Measurements from ENCODE around the gene C5orf24. TPM values are rescaled to one million over a fixed set of nuclear protein-coding genes. Genes with fewer than 3 reads are reported as not detected.

The C5orf24 gene
- total and polyA plus RNA-seq, 10 of the 15 experiments (the other 5 are each of a cell fraction or from before 2014, with no cell fraction given), result 5.4 to 26.8 (median 15.6) TPM

- H4K20me1 ChIP-seq (ENCODE audit: control insufficient read depth, insufficient read depth), result no peaks in the 10 kb centered on the region
- peaks cover 16 to 19% of the 10 kb centered on the region in 2 experiments; a peak in 3 of 4 replicates for H3K36me3 ChIP-seq (ENCODE audit: control insufficient read depth in 2 of 2, insufficient read depth in 2 of 2, low read length in 1 of 2)
- BruUV-seq (replicated peaks), result no TSS peak
- no peak overlapping the region for H3K4me3 ChIP-seq
- 94% methylated on average over 1 of the region's 1 CpG for WGBS (ENCODE audit: insufficient coverage, insufficient replicate concordance, low lambda C conversion rate, missing lambda C conversion rate)
- no peak for DNase-seq (ENCODE audit: low read depth, low spot score)
- H3K9me3 ChIP-seq (replicated peaks; ENCODE audit: control insufficient read depth, insufficient read depth, low read length), result peaks cover 2% of the 10 kb centered on the region
- no peak overlapping the region for H3K27ac ChIP-seq (ENCODE audit: control insufficient read depth, insufficient read depth)
- SMC1A ChIA-PET (ENCODE audit: uncharacterized antibody, unreplicated experiment), result interaction anchor here (0.8 to 1.5 kb wide), 2 partner anchors 13 to 152 kb away, joined by 5 read pairs; no protein-coding TSS in a partner anchor
- peaks cover 3% of the 10 kb centered on the region for H3K79me2 ChIP-seq (ENCODE audit: control insufficient read depth, insufficient read depth, low read length)
- no peak overlapping the region for H2AFZ ChIP-seq (ENCODE audit: control insufficient read depth, low read depth, low read length)
- in situ Hi-C loops (cut with MboI), result no loop called here
- POLR2A ChIA-PET, result interaction anchor here (1.2 kb wide), 1 partner anchor 10 kb away, joined by 3 read pairs; no protein-coding TSS in a partner anchor
- peaks cover 7% of the 10 kb centered on the region for H3K4me1 ChIP-seq (ENCODE audit: control insufficient read depth, insufficient read depth, low read length)
- TF ChIP-seq RAD51 (IDR thresholded peaks at IDR 0.05) (no peak), PRDM15 (CRISPR knock-in tag; IDR thresholded peaks at IDR 0.05) (no peak), RAD21 (IDR thresholded peaks at IDR 0.05; ENCODE audit: insufficient read depth, low read depth, low read length) (no peak), CUX1 (IDR thresholded peaks at IDR 0.05; ENCODE audit: insufficient replicate concordance, low read depth, low read length) (no peak), CHD4 (IDR thresholded peaks at IDR 0.05) (no peak), LARP7 (IDR thresholded peaks at IDR 0.05) (no peak), SMAD1 (IDR thresholded peaks at IDR 0.05; ENCODE audit: low read depth, partially characterized antibody) (no peak), TBL1XR1 (IDR thresholded peaks at IDR 0.05; ENCODE audit: low read depth, low read length) (no peak), NBN (IDR thresholded peaks at IDR 0.05) (no peak), PML (IDR thresholded peaks at IDR 0.05; ENCODE audit: low read length) (no peak), HCFC1 (IDR thresholded peaks at IDR 0.05; ENCODE audit: low read length) (no peak), TCF12 (IDR thresholded peaks at IDR 0.05; ENCODE audit: low read depth, low read length) (no peak), ZNF274 (IDR thresholded peaks at IDR 0.05; ENCODE audit: insufficient read depth, insufficient read length) (no peak), HDAC6 (IDR thresholded peaks at IDR 0.05; ENCODE audit: unreplicated experiment) (no peak), HDGF (IDR thresholded peaks at IDR 0.05) (no peak), WRNIP1 (IDR thresholded peaks at IDR 0.05; ENCODE audit: borderline replicate concordance, low read depth, low read length) (no peak), NFYB (IDR thresholded peaks at IDR 0.05; ENCODE audit: insufficient read depth, low read depth, low read length) (no peak), PAX8 (IDR thresholded peaks at IDR 0.05) (no peak), BCL11A (IDR thresholded peaks at IDR 0.05; ENCODE audit: low read depth, low read length) (no peak)
- no peak for ATAC-seq
- intact Hi-C loops (cut with micrococcal nuclease; ENCODE audit: unreplicated experiment), result no loop called here
- FAIRE-seq, result no peak
- RAD21 ChIA-PET (ENCODE audit: unreplicated experiment), result no interaction called here
- CTCF ChIA-PET, result interaction anchor here (0.9 to 1.4 kb wide), 3 partner anchors 10 to 182 kb away, joined by 3 to 4 read pairs (median 4); no protein-coding TSS in a partner anchor
- no peak overlapping the region for H3K4me2 ChIP-seq (ENCODE audit: control insufficient read depth, insufficient read depth)
- no peaks in the 10 kb centered on the region for H3K27me3 ChIP-seq (replicated peaks in 1 of 2; ENCODE audit: control insufficient read depth in 2 of 2, insufficient read depth in 2 of 2, low read length in 1 of 2)
- H3K9ac ChIP-seq (ENCODE audit: control insufficient read depth, insufficient read depth, low read length), result no peak overlapping the region
Measured at GRCh38 chr5:134891473-134891872, 45.7 kb downstream of the C5orf24 start.

All from GM12878 (cell line).